NB4 (cell line): ENCODE data around the gene JDP2.

Experiments
- DNase-seq: peaks from one replicate; pipeline ENCODE4 v3.0.0; 2010; ENCODE audit warnings: low read depth
- H3K4me3 ChIP-seq: one replicate; pipeline ENCODE4 v1.5.1; 2011; ENCODE audit warnings: mild to moderate bottlenecking, low read depth, low read length, moderate library complexity
- MYC ChIP-seq: IDR thresholded peaks from 2 replicates; pipeline ENCODE4 v1.6.1; 2011; ENCODE audit warnings: low read depth, low read length
- POLR2A ChIP-seq: IDR thresholded peaks from 2 replicates; pipeline ENCODE4 v1.6.1; 2011; ENCODE audit warnings: mild to moderate bottlenecking; ENCODE audit not compliant: insufficient read length; ENCODE audit errors: extremely low read depth
- TF ChIP-seq, protein P1 (sequence below): IDR thresholded peaks from one replicate; pipeline ENCODE4 v1.5.1; 2012; ENCODE audit warnings: low read depth, low read length
- TF ChIP-seq, protein P2 (sequence below): IDR thresholded peaks from 2 replicates; pipeline ENCODE4 v1.6.1; 2011; ENCODE audit warnings: low read depth, low read length

Gene JDP2

DNA sequence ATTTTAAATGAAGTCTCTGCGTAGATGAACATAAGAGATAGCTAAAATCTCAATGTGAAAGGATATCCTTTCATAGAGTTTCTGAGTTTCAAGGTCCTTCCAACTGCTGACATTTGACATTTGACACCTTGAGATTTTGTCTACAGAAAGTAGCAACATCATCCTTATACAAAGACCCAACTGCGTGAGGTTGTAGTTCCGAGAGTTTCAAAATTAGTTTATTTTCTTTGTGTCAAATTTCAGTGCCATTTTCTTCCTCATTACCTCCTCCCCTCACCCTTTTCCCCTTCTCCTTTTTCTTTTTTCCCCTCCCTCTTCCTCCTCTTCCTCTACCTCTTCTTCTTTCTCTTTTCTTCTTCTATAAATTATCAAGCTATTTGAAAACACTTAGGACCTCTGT is 67.6 kb downstream of the JDP2 start:
- H3K4me3 ChIP-seq: no peak overlapping the region
- TF ChIP-seq, protein P1, sequence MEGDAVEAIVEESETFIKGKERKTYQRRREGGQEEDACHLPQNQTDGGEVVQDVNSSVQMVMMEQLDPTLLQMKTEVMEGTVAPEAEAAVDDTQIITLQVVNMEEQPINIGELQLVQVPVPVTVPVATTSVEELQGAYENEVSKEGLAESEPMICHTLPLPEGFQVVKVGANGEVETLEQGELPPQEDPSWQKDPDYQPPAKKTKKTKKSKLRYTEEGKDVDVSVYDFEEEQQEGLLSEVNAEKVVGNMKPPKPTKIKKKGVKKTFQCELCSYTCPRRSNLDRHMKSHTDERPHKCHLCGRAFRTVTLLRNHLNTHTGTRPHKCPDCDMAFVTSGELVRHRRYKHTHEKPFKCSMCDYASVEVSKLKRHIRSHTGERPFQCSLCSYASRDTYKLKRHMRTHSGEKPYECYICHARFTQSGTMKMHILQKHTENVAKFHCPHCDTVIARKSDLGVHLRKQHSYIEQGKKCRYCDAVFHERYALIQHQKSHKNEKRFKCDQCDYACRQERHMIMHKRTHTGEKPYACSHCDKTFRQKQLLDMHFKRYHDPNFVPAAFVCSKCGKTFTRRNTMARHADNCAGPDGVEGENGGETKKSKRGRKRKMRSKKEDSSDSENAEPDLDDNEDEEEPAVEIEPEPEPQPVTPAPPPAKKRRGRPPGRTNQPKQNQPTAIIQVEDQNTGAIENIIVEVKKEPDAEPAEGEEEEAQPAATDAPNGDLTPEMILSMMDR: no peak
- TF ChIP-seq, protein P2, sequence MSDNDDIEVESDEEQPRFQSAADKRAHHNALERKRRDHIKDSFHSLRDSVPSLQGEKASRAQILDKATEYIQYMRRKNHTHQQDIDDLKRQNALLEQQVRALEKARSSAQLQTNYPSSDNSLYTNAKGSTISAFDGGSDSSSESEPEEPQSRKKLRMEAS: no peak
- no peak for TF ChIP-seq POLR2A
- no peak for TF ChIP-seq MYC
- DNase-seq: no peak

DNA sequence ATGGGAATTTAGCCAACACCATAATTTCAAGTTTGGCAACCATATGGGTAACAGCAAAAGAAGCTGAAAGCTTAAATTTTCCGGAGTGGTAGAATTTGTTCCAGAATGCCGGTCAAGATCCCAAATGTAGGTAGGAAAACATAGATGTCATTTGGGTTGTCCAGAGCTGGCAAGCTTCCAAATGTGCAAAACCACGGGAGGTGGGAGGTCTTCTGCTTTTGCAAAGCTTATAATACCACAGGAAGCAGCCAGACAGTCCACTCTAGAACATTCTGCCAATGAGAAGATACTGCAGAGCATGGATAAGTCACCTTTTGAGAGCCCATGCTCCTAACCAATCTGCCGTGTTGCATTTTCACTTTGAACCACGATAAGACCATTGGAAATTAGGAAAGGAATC is 68.1 kb downstream of the JDP2 start:
- no peak overlapping the region for H3K4me3 ChIP-seq
- TF ChIP-seq, protein P2: no peak
- no peak for TF ChIP-seq POLR2A
- no peak for TF ChIP-seq MYC
- TF ChIP-seq, protein P1: no peak
- peak; percentile 44 for DNase-seq

DNA sequence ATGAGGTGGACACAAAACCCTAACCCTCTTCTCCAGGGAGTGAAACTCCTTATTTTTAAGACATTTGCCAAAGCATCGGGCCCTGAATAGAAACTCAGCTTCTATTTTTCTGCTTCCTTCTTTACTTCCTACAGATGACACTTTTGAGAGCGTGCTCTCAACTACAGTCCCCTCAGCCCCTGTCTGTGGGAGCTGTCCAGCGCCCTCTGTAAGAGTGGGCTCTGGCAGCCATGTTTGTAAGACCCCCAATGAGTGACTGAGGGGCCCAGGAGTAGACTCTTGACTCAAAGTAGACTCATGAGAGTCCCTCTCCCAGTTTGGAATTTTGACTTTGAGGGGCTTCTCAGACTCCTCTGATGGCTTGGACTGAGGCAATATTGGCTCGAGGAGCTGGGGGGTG is 68.9 kb downstream of the JDP2 start:
- H3K4me3 ChIP-seq: no peak overlapping the region
- TF ChIP-seq MYC (no peak), POLR2A (no peak)
- TF ChIP-seq, protein P2: no peak
- TF ChIP-seq, protein P1: no peak
- no peak for DNase-seq

- peak; percentile 72 for DNase-seq
- TF ChIP-seq POLR2A (no peak), MYC (no peak)
- TF ChIP-seq, protein P2: no peak
- TF ChIP-seq, protein P1: no peak
- H3K4me3 ChIP-seq: no peak overlapping the region
Observed at GRCh38 chr14:75497191-75497590, 69.4 kb downstream of the JDP2 start.

DNA sequence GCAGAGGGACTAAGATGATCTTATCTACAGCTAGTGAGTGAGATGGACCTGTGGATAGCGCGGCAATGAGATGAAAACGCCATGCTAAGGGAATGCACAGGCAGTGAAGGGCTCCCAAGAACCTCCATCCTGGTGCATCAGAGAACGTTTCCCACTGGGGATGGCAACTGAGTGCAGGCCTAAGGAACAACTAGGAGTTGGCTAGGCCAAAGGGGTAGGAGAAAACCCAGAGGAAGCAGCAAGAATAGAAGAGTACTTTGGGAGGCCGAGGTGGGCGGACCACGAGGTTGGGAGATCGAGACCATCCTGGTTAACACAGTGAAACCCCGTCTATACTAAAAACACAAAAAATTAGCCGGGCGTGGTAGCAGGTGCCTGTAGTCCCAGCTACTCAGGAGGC is 69.9 kb downstream of the JDP2 start:
- H3K4me3 ChIP-seq: no peak overlapping the region
- no peak for DNase-seq
- TF ChIP-seq MYC: no peak
- TF ChIP-seq POLR2A: no peak
- TF ChIP-seq, protein P1: no peak
- TF ChIP-seq, protein P2: no peak

- TF ChIP-seq MYC (no peak), POLR2A (no peak)
- TF ChIP-seq, protein P1: no peak
- TF ChIP-seq, protein P2: no peak
- DNase-seq: no peak
- no peak overlapping the region for H3K4me3 ChIP-seq
Observed at GRCh38 chr14:75499084-75499875, 71.5 kb downstream of the JDP2 start.
